Fibroblast of lung (primary cell): Measurements from ENCODE around the gene PGM5.
"Not testable (repeated sequence)": the region's sequence is repeated elsewhere in the genome, so short reads cannot be mapped to it uniquely, and the experiment has no call there.

ENCODE experiments used
- EZH2 ChIP-seq: IDR thresholded peaks from 2 replicates; pipeline ENCODE4 v1.5.1; 2012; ENCODE audit warnings: low read length, control low read depth, mild to moderate bottlenecking; ENCODE audit errors: missing control alignments
- TF ChIP-seq, protein P1 (sequence below), 2 donors: IDR thresholded peaks in 1 of 2; conservative IDR thresholded peaks in 1 of 2; 1 replicate in 1 of 2; 2 replicates in 1 of 2; pipeline ENCODE4 v1.5.1; 2011 to 2012; ENCODE audit warnings: low read length in 2 of 2, control low read depth in 1 of 2, inconsistent platforms in 1 of 2, low read depth in 1 of 2, mild to moderate bottlenecking in 1 of 2

DNA sequence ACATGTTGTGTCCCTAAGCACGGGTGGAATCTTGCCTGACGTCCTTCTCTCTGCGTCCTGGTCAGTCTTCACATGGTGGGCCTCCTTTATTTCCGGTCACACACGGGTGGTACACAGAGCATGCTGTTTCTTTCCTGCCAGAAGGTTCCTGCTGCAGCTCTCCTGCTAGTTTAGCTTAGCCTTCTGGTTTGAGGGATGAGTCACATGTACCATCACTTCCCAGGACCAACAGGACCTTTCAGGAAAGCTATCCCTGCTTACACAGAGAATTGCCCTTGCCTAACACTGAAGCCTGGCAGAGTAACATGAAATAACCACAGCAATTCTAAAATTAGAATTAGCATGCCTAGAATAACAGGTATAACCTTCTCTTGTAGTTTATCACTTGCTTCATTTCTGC, 45.2 kb upstream of the PGM5 start:
- not testable (repeated sequence) for TF ChIP-seq EZH2
- TF ChIP-seq, protein P1, sequence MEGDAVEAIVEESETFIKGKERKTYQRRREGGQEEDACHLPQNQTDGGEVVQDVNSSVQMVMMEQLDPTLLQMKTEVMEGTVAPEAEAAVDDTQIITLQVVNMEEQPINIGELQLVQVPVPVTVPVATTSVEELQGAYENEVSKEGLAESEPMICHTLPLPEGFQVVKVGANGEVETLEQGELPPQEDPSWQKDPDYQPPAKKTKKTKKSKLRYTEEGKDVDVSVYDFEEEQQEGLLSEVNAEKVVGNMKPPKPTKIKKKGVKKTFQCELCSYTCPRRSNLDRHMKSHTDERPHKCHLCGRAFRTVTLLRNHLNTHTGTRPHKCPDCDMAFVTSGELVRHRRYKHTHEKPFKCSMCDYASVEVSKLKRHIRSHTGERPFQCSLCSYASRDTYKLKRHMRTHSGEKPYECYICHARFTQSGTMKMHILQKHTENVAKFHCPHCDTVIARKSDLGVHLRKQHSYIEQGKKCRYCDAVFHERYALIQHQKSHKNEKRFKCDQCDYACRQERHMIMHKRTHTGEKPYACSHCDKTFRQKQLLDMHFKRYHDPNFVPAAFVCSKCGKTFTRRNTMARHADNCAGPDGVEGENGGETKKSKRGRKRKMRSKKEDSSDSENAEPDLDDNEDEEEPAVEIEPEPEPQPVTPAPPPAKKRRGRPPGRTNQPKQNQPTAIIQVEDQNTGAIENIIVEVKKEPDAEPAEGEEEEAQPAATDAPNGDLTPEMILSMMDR (conservative IDR thresholded peaks at IDR 0.05 in 1 of 2, IDR thresholded peaks at IDR 0.05 in 1 of 2; ENCODE audit: low read depth in 1 of 2, low read length in 2 of 2): not testable (repeated sequence)
